Measurements from ENCODE around the gene ZC3H12D.

DNA sequence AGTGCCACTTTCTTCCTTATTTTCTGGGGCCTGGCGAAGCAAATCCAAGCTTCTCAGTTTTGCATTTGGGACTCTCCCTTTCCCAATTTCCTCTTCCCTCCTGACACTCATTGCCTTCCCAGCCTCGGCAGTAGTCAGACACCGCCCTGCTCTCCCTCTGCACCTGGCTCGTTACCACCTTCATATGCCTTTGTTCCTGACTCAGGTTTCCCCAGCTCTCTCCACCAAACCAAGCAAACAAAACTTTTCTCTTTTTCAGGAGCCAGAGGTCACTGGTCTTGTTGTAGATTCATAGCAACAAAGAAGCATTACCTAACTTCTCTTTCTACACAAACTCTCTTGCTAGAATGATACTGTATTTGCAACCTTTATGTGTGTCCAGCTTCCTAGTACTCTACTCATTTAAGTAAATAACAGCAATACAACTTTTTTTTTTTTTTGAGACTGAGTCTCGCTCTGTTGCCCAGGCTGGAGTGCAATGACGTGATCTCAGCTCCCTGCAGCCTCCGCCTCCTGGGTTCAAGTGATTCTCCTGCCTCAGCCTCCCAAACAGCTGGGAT lies 9.0 kb upstream of the ZC3H12D start:
- TF ChIP-seq, protein P1, sequence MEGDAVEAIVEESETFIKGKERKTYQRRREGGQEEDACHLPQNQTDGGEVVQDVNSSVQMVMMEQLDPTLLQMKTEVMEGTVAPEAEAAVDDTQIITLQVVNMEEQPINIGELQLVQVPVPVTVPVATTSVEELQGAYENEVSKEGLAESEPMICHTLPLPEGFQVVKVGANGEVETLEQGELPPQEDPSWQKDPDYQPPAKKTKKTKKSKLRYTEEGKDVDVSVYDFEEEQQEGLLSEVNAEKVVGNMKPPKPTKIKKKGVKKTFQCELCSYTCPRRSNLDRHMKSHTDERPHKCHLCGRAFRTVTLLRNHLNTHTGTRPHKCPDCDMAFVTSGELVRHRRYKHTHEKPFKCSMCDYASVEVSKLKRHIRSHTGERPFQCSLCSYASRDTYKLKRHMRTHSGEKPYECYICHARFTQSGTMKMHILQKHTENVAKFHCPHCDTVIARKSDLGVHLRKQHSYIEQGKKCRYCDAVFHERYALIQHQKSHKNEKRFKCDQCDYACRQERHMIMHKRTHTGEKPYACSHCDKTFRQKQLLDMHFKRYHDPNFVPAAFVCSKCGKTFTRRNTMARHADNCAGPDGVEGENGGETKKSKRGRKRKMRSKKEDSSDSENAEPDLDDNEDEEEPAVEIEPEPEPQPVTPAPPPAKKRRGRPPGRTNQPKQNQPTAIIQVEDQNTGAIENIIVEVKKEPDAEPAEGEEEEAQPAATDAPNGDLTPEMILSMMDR (IDR thresholded peaks at IDR 0.05), result no peak
- TF ChIP-seq POLR2A (IDR thresholded peaks at IDR 0.05), result no peak

All from heart left ventricle (tissue), 13 donors.